ENCODE results near the gene SERINC1. TPM values are rescaled to one million over a fixed set of nuclear protein-coding genes. Genes with fewer than 3 reads are reported as not detected.

The SERINC1 gene
- total and polyA plus RNA-seq, 7 experiments from 2014 or later = 63.7 to 141 (median 130) TPM

GRCh38 chr6:122422003-122422402 lies 49.6 kb downstream of the SERINC1 start:
- peaks cover 16 to 56% (median 46%) of the 10 kb centered on the region in 5 donors for H3K36me3 Mint-ChIP-seq
- intact Hi-C loops (cut with micrococcal nuclease) = no loop called here
- Histone ChIP-seq H3K9me3 (ENCODE audit: control insufficient read depth in 2 of 3, low read length in 3 of 3) (no peaks in the 10 kb centered on the region), H3K36me3 (ENCODE audit: control insufficient read depth in 2 of 3, insufficient read depth in 3 of 3, low read length in 3 of 3) (peaks cover 4 to 45% (median 12%) of the 10 kb centered on the region in 3 experiments), H3K4me3 (ENCODE audit: low read length) (no peak overlapping the region), H3K27me3 (ENCODE audit: control insufficient read depth in 2 of 2, insufficient read depth in 2 of 2, low read length in 2 of 2) (no peaks in the 10 kb centered on the region), H3K4me1 (ENCODE audit: control insufficient read depth in 2 of 2, insufficient read depth in 2 of 2, low read length in 2 of 2) (no peaks in the 10 kb centered on the region), H3K27ac (ENCODE audit: low read depth, low read length) (no peak overlapping the region)
- ChIA-PET CTCF (no interaction called here), POLR2A (interaction anchor here (1.6 kb wide), 1 partner anchor 49 kb away, joined by 6 read pairs; the partner anchor contains the start of gene SERINC1)
- H3K9me3 Mint-ChIP-seq = no peaks in the 10 kb centered on the region
- no peak for ATAC-seq
- H3K4me3 Mint-ChIP-seq = no peak overlapping the region
- H3K27ac Mint-ChIP-seq = no peak overlapping the region
- no peak for DNase-seq
- H3K4me1 Mint-ChIP-seq = peaks cover 1 to 19% (median 12%) of the 10 kb centered on the region in 7 donors
- H3K27me3 Mint-ChIP-seq = no peaks in the 10 kb centered on the region

- ATAC-seq (no peak), DNase-seq (no peak)
- Histone ChIP-seq H3K27me3 (ENCODE audit: control insufficient read depth in 2 of 2, insufficient read depth in 2 of 2, low read length in 2 of 2) (no peaks in the 10 kb centered on the region), H3K4me3 (ENCODE audit: low read length) (no peak overlapping the region), H3K27ac (ENCODE audit: low read depth, low read length) (no peak overlapping the region), H3K36me3 (ENCODE audit: control insufficient read depth in 2 of 3, insufficient read depth in 3 of 3, low read length in 3 of 3) (peaks cover 4 to 36% (median 5%) of the 10 kb centered on the region in 3 experiments), H3K4me1 (ENCODE audit: control insufficient read depth in 2 of 2, insufficient read depth in 2 of 2, low read length in 2 of 2) (peaks cover 0 to 4% of the 10 kb centered on the region in 2 donors), H3K9me3 (ENCODE audit: control insufficient read depth in 2 of 3, low read length in 3 of 3) (no peaks in the 10 kb centered on the region)
- H3K9me3 Mint-ChIP-seq = no peaks in the 10 kb centered on the region
- H3K4me1 Mint-ChIP-seq = peaks cover 0 to 34% (median 18%) of the 10 kb centered on the region in 7 donors
- POLR2A ChIA-PET = interaction anchor here (0.8 to 1.5 kb wide), 3 partner anchors 9 to 42 kb away, joined by 3 to 4 read pairs (median 3); no protein-coding TSS in a partner anchor
- H3K27ac Mint-ChIP-seq = no peak overlapping the region
- CTCF ChIA-PET = interaction anchor here (1.1 to 1.7 kb wide), 2 partner anchors 35 to 54 kb away, joined by 3 to 5 read pairs; partner anchors contain the start of gene SERINC1
- no peak overlapping the region for H3K4me3 Mint-ChIP-seq
- intact Hi-C loops (cut with micrococcal nuclease) = loop anchor here in 1 of 2 donors (1.0 kb wide), 1 partner anchor 9 kb away; no protein-coding TSS in a partner anchor
- peaks cover 8 to 52% (median 27%) of the 10 kb centered on the region in 5 donors for H3K36me3 Mint-ChIP-seq
- H3K27me3 Mint-ChIP-seq = no peaks in the 10 kb centered on the region
These were observed 54.8 kb downstream of the SERINC1 start for GRCh38 chr6:122416825-122417224.

- H3K27ac Mint-ChIP-seq = peak overlapping the region in 7 of 9 donors; percentile 25 to 98 (median 79)
- peak overlapping the region in 5 of 10 donors; percentile 6 to 89 (median 36) for H3K4me3 Mint-ChIP-seq
- no peaks in the 10 kb centered on the region for H3K27me3 ChIP-seq (ENCODE audit: control insufficient read depth in 2 of 2, insufficient read depth in 2 of 2, low read length in 2 of 2)
- H3K27me3 Mint-ChIP-seq = no peaks in the 10 kb centered on the region
- POLR2A ChIA-PET = no interaction called here
- peaks cover 6 to 32% of the 10 kb centered on the region in 2 donors for H3K4me1 ChIP-seq (ENCODE audit: control insufficient read depth in 2 of 2, insufficient read depth in 2 of 2, low read length in 2 of 2)
- CTCF ChIA-PET = interaction anchor here (0.6 kb wide), 1 partner anchor 1108 kb away, joined by 3 read pairs; no protein-coding TSS in a partner anchor
- no peaks in the 10 kb centered on the region for H3K9me3 ChIP-seq (ENCODE audit: control insufficient read depth in 2 of 3, low read length in 3 of 3)
- H3K9me3 Mint-ChIP-seq = peaks cover 0 to 7% (median 0%) of the 10 kb centered on the region in 11 donors
- H3K36me3 ChIP-seq (ENCODE audit: control insufficient read depth in 2 of 3, insufficient read depth in 3 of 3, low read length in 3 of 3) = peaks cover 0 to 15% (median 0%) of the 10 kb centered on the region in 3 experiments
- ATAC-seq (no peak), DNase-seq (no peak)
- no peak overlapping the region for H3K4me3 ChIP-seq (ENCODE audit: low read length)
- peaks cover 27 to 77% (median 62%) of the 10 kb centered on the region in 7 donors for H3K4me1 Mint-ChIP-seq
- no peak overlapping the region for H3K27ac ChIP-seq (ENCODE audit: low read depth, low read length)
- intact Hi-C loops (cut with micrococcal nuclease) = no loop called here
- peaks cover 9 to 42% (median 24%) of the 10 kb centered on the region in 5 donors for H3K36me3 Mint-ChIP-seq
These were observed 59.6 kb downstream of the SERINC1 start for GRCh38 chr6:122412001-122412400.

- intact Hi-C loops (cut with micrococcal nuclease) = loop anchor here (1.0 to 10.0 kb wide), 7 partner anchors 7 to 206 kb away; partner anchors contain the start of genes SERINC1 (in 2 of the 2), HSF2 (in 1 of the 2) and PKIB (in 1 of the 2)
- Mint-ChIP-seq H3K4me1 (peaks cover 40 to 98% (median 87%) of the 10 kb centered on the region in 7 donors), H3K36me3 (peaks cover 4 to 34% (median 28%) of the 10 kb centered on the region in 5 donors), H3K27me3 (no peaks in the 10 kb centered on the region), H3K27ac (peak overlapping the region; percentile 70 to 98 (median 93)), H3K9me3 (peaks cover 0 to 18% (median 1%) of the 10 kb centered on the region in 11 donors), H3K4me3 (peak overlapping the region; percentile 65 to 91 (median 82))
- ChIA-PET CTCF (interaction anchor here (0.6 to 1.3 kb wide), 7 partner anchors 9 to 117 kb away, joined by 3 to 4 read pairs (median 3); partner anchors contain the start of gene HSF2), POLR2A (interaction anchor here (0.6 to 1.9 kb wide), 4 partner anchors 10 to 63 kb away, joined by 3 to 20 read pairs (median 4); partner anchors contain the start of genes HSF2 and SERINC1)
- no peaks in the 10 kb centered on the region for H3K9me3 ChIP-seq (ENCODE audit: control insufficient read depth in 2 of 3, low read length in 3 of 3)
- H3K36me3 ChIP-seq (ENCODE audit: control insufficient read depth in 2 of 3, insufficient read depth in 3 of 3, low read length in 3 of 3) = no peaks in the 10 kb centered on the region
- H3K27me3 ChIP-seq (ENCODE audit: control insufficient read depth in 2 of 2, insufficient read depth in 2 of 2, low read length in 2 of 2) = no peaks in the 10 kb centered on the region
- peak overlapping the region; percentile 79 for H3K27ac ChIP-seq (ENCODE audit: low read depth, low read length)
- peak overlapping the region; percentile 36 for H3K4me3 ChIP-seq (ENCODE audit: low read length)
- H3K4me1 ChIP-seq (ENCODE audit: control insufficient read depth in 2 of 2, insufficient read depth in 2 of 2, low read length in 2 of 2) = peaks cover 6 to 51% of the 10 kb centered on the region in 2 donors
- peak in 7 of 9 donors; percentile 59 to 78 (median 69) for DNase-seq
- peak; percentile 89 for ATAC-seq
These were observed 62.7 kb downstream of the SERINC1 start for GRCh38 chr6:122408702-122409458.

- peak overlapping the region in 9 of 10 donors; percentile 66 to 91 (median 83) for H3K4me3 Mint-ChIP-seq
- CTCF ChIA-PET = interaction anchor here (0.7 to 1.3 kb wide), 4 partner anchors 9 to 67 kb away, joined by 3 read pairs; partner anchors contain the start of gene HSF2
- H3K4me1 Mint-ChIP-seq = peaks cover 44 to 98% (median 93%) of the 10 kb centered on the region in 7 donors
- Histone ChIP-seq H3K36me3 (ENCODE audit: control insufficient read depth in 2 of 3, insufficient read depth in 3 of 3, low read length in 3 of 3) (no peaks in the 10 kb centered on the region), H3K27ac (ENCODE audit: low read depth, low read length) (peak overlapping the region; percentile 79), H3K4me3 (ENCODE audit: low read length) (no peak overlapping the region), H3K4me1 (ENCODE audit: control insufficient read depth in 2 of 2, insufficient read depth in 2 of 2, low read length in 2 of 2) (peaks cover 6 to 51% of the 10 kb centered on the region in 2 donors), H3K27me3 (ENCODE audit: control insufficient read depth in 2 of 2, insufficient read depth in 2 of 2, low read length in 2 of 2) (no peaks in the 10 kb centered on the region), H3K9me3 (ENCODE audit: control insufficient read depth in 2 of 3, low read length in 3 of 3) (no peaks in the 10 kb centered on the region)
- POLR2A ChIA-PET = interaction anchor here (0.6 to 1.9 kb wide), 3 partner anchors 9 to 63 kb away, joined by 3 to 20 read pairs (median 5); partner anchors contain the start of genes HSF2 and SERINC1
- intact Hi-C loops (cut with micrococcal nuclease) = loop anchor here (1.0 to 10.0 kb wide), 7 partner anchors 8 to 207 kb away; partner anchors contain the start of genes SERINC1 (in 2 of the 2), HSF2 (in 1 of the 2) and PKIB (in 1 of the 2)
- DNase-seq = no peak
- H3K27ac Mint-ChIP-seq = peak overlapping the region in 8 of 9 donors; percentile 88 to 98 (median 94)
- H3K27me3 Mint-ChIP-seq = no peaks in the 10 kb centered on the region
- peaks cover 4 to 28% (median 26%) of the 10 kb centered on the region in 5 donors for H3K36me3 Mint-ChIP-seq
- peaks cover 0 to 18% (median 1%) of the 10 kb centered on the region in 11 donors for H3K9me3 Mint-ChIP-seq
- no peak for ATAC-seq
These were observed 63.4 kb downstream of the SERINC1 start for GRCh38 chr6:122408240-122408639.

GRCh38 chr6:122407712-122408111 lies 63.9 kb downstream of the SERINC1 start:
- peaks cover 4 to 27% (median 25%) of the 10 kb centered on the region in 5 donors for H3K36me3 Mint-ChIP-seq
- H3K9me3 ChIP-seq (ENCODE audit: control insufficient read depth in 2 of 3, low read length in 3 of 3) = no peaks in the 10 kb centered on the region
- H3K4me1 ChIP-seq (ENCODE audit: control insufficient read depth in 2 of 2, insufficient read depth in 2 of 2, low read length in 2 of 2) = peaks cover 6 to 51% of the 10 kb centered on the region in 2 donors
- intact Hi-C loops (cut with micrococcal nuclease) = loop anchor here (1.0 to 10.0 kb wide), 7 partner anchors 7 to 207 kb away; partner anchors contain the start of genes SERINC1 (in 2 of the 2), HSF2 (in 1 of the 2) and PKIB (in 1 of the 2)
- DNase-seq (no peak), ATAC-seq (no peak)
- ChIA-PET POLR2A (interaction anchor here (1.2 to 1.9 kb wide), 2 partner anchors 8 to 64 kb away, joined by 4 to 20 read pairs; partner anchors contain the start of genes HSF2 and SERINC1), CTCF (interaction anchor here (0.9 to 1.3 kb wide), 2 partner anchors 8 to 11 kb away, joined by 3 read pairs; partner anchors contain the start of gene HSF2)
- peak overlapping the region; percentile 79 for H3K27ac ChIP-seq (ENCODE audit: low read depth, low read length)
- peaks cover 47 to 100% (median 96%) of the 10 kb centered on the region in 7 donors for H3K4me1 Mint-ChIP-seq
- H3K4me3 Mint-ChIP-seq = peak overlapping the region in 7 of 10 donors; percentile 37 to 89 (median 81)
- no peaks in the 10 kb centered on the region for H3K27me3 Mint-ChIP-seq
- H3K27me3 ChIP-seq (ENCODE audit: control insufficient read depth in 2 of 2, insufficient read depth in 2 of 2, low read length in 2 of 2) = no peaks in the 10 kb centered on the region
- peak overlapping the region in 8 of 9 donors; percentile 88 to 98 (median 94) for H3K27ac Mint-ChIP-seq
- no peaks in the 10 kb centered on the region for H3K36me3 ChIP-seq (ENCODE audit: control insufficient read depth in 2 of 3, insufficient read depth in 3 of 3, low read length in 3 of 3)
- H3K9me3 Mint-ChIP-seq = peaks cover 0 to 18% (median 1%) of the 10 kb centered on the region in 11 donors
- H3K4me3 ChIP-seq (ENCODE audit: low read length) = no peak overlapping the region

Data from naive thymus-derived CD4-positive, alpha-beta T cell (primary cell).